Neural cell (in vitro differentiated cells): ENCODE measurements around the gene NPIPB2.

ENCODE experiments used
- EP300 ChIP-seq: fragments of 450-650 bp; conservative IDR thresholded peaks from 2 replicates; pipeline ENCODE4 v1.6.1; 2014; ENCODE audit warnings: antibody characterized with exemption, mild to moderate bottlenecking, moderate library complexity; ENCODE audit not compliant: poor library complexity, severe bottlenecking
- POLR2AphosphoS5 ChIP-seq: IDR thresholded peaks from 2 replicates; pipeline ENCODE4 v1.6.1; 2012
- RAD21 ChIP-seq: fragments of 450-650 bp; conservative IDR thresholded peaks from 2 replicates; pipeline ENCODE4 v1.6.1; 2014; ENCODE audit warnings: antibody characterized with exemption, mild to moderate bottlenecking, moderate library complexity
- SMC3 ChIP-seq: fragments of 450-650 bp; conservative IDR thresholded peaks from 2 replicates; pipeline ENCODE4 v1.6.1; 2014; ENCODE audit warnings: antibody characterized with exemption, mild to moderate bottlenecking, moderate library complexity; ENCODE audit not compliant: poor library complexity
- TF ChIP-seq, protein P1 (sequence below): fragments of 450-650 bp; IDR thresholded peaks from 2 replicates; pipeline ENCODE4 v1.5.1; 2014; ENCODE audit warnings: antibody characterized with exemption, mild to moderate bottlenecking, moderate library complexity; ENCODE audit not compliant: poor library complexity, severe bottlenecking
- TF ChIP-seq, protein P2 (sequence below): IDR thresholded peaks from 2 replicates; pipeline ENCODE4 v1.6.1; 2012; ENCODE audit warnings: borderline replicate concordance

DNA sequence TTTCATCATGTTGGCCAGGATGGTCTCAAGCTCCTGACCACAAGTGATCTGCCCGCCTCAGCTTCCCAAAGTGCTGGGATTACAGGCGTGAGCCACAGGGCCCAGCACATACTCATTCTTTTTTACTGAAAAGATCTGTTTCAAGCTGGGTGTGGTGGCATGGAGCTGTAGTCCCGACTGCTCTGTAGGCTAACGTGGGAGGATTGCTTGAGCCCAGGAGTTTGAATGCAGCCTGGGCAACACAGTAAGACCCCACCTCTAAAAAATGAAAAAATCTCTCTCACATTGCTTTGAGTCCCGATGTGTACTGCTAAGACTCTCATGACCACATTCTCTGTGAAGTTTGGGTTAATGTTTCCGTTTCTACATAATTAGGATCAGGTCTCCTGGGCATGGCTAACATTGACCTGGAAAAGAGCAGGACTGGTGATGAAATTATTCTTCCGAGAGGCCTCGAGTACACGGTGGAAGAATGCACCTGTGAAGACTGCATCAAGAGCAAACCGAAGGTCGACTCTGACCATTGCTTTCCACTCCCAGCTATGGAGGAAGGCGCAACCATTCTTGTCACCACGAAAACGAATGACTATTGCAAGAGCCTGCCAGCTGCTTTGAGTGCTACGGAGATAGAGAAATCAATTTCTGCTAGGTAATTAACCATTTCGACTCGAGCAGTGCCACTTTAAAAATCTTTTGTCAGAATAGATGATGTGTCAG is 25.5 kb upstream of the NPIPB2 start:
- TF ChIP-seq EP300: no peak
- TF ChIP-seq, protein P1, sequence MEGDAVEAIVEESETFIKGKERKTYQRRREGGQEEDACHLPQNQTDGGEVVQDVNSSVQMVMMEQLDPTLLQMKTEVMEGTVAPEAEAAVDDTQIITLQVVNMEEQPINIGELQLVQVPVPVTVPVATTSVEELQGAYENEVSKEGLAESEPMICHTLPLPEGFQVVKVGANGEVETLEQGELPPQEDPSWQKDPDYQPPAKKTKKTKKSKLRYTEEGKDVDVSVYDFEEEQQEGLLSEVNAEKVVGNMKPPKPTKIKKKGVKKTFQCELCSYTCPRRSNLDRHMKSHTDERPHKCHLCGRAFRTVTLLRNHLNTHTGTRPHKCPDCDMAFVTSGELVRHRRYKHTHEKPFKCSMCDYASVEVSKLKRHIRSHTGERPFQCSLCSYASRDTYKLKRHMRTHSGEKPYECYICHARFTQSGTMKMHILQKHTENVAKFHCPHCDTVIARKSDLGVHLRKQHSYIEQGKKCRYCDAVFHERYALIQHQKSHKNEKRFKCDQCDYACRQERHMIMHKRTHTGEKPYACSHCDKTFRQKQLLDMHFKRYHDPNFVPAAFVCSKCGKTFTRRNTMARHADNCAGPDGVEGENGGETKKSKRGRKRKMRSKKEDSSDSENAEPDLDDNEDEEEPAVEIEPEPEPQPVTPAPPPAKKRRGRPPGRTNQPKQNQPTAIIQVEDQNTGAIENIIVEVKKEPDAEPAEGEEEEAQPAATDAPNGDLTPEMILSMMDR: no peak
- TF ChIP-seq, protein P2, sequence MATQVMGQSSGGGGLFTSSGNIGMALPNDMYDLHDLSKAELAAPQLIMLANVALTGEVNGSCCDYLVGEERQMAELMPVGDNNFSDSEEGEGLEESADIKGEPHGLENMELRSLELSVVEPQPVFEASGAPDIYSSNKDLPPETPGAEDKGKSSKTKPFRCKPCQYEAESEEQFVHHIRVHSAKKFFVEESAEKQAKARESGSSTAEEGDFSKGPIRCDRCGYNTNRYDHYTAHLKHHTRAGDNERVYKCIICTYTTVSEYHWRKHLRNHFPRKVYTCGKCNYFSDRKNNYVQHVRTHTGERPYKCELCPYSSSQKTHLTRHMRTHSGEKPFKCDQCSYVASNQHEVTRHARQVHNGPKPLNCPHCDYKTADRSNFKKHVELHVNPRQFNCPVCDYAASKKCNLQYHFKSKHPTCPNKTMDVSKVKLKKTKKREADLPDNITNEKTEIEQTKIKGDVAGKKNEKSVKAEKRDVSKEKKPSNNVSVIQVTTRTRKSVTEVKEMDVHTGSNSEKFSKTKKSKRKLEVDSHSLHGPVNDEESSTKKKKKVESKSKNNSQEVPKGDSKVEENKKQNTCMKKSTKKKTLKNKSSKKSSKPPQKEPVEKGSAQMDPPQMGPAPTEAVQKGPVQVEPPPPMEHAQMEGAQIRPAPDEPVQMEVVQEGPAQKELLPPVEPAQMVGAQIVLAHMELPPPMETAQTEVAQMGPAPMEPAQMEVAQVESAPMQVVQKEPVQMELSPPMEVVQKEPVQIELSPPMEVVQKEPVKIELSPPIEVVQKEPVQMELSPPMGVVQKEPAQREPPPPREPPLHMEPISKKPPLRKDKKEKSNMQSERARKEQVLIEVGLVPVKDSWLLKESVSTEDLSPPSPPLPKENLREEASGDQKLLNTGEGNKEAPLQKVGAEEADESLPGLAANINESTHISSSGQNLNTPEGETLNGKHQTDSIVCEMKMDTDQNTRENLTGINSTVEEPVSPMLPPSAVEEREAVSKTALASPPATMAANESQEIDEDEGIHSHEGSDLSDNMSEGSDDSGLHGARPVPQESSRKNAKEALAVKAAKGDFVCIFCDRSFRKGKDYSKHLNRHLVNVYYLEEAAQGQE: no peak
- TF ChIP-seq RAD21: no peak
- no peak for TF ChIP-seq SMC3
- no peak for TF ChIP-seq POLR2AphosphoS5
